ENCODE data around the gene PDGFD.

DNA sequence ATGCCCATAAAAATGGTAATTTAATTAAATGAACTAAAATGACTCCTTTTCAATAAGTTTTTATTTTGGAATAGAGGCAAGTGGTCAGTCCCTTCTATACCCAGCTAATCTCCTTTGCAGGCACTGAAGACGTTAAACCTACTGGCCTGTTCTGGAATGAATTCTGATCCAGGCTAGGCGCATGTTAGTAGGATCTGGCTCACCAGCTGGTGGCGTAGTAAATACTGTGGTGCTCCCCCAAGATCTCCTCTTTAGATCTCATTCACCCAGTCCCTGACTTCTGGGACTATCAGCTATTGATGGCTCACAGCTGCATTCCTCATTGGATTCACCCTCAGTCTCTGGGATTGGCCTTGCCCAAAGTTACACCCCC lies 301.2 kb downstream of the PDGFD start:
- TF ChIP-seq, protein P1, sequence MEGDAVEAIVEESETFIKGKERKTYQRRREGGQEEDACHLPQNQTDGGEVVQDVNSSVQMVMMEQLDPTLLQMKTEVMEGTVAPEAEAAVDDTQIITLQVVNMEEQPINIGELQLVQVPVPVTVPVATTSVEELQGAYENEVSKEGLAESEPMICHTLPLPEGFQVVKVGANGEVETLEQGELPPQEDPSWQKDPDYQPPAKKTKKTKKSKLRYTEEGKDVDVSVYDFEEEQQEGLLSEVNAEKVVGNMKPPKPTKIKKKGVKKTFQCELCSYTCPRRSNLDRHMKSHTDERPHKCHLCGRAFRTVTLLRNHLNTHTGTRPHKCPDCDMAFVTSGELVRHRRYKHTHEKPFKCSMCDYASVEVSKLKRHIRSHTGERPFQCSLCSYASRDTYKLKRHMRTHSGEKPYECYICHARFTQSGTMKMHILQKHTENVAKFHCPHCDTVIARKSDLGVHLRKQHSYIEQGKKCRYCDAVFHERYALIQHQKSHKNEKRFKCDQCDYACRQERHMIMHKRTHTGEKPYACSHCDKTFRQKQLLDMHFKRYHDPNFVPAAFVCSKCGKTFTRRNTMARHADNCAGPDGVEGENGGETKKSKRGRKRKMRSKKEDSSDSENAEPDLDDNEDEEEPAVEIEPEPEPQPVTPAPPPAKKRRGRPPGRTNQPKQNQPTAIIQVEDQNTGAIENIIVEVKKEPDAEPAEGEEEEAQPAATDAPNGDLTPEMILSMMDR (IDR thresholded peaks at IDR 0.05): no peak
- TF ChIP-seq POLR2AphosphoS5 (IDR thresholded peaks at IDR 0.05; ENCODE audit: insufficient read depth in 1 of 2, low read depth in 1 of 2): no peak
